Panc1 (cell line): ENCODE results near the gene EPX. TPM values are rescaled to one million over a fixed set of nuclear protein-coding genes. Genes with fewer than 3 reads are reported as not detected.

Source experiments
- ATAC-seq: fragments of 200-7000 bp; cut with Tn5 transposase; 2 replicates; pipeline ENCODE4 v1.9.1; 2020; ENCODE audit warnings: mild to moderate bottlenecking, moderate library complexity
- BruUV-seq: library from RNA; stranded (reverse); fragments of 400-500 nt; replicated peaks from 2 replicates; lab custom pipeline; 2021; lab: Mats Ljungman, UMichigan
- CTCF ChIA-PET: fragments of 300-600 bp; sonication (Branson Sonifier 250); formaldehyde crosslinking; loops from one replicate; lab custom pipeline; 2022; ENCODE audit warnings: antibody characterized with exemption; lab: Charles Lee
- POLR2A ChIA-PET: fragments of 300-600 bp; sonication (Branson Sonifier 250); formaldehyde crosslinking; loops from one replicate; lab custom pipeline; 2022; ENCODE audit warnings: antibody characterized with exemption; lab: Charles Lee
- DNase-seq: peaks from one replicate; pipeline ENCODE4 v3.0.0-alpha.2; 2010; ENCODE audit warnings: low read depth, low spot score
- H3K27ac ChIP-seq: 2 replicates; pipeline ENCODE4 v1.5.1; 2011; ENCODE audit warnings: mild to moderate bottlenecking, low read length, inconsistent platforms
- H3K27me3 ChIP-seq: fragments of 200-500 bp; sonication (Bioruptor generic); 2 replicates; pipeline ENCODE4 v1.6.0; 2014; ENCODE audit warnings: low read length, inconsistent platforms; ENCODE audit not compliant: control insufficient read depth, insufficient read depth
- H3K36me3 ChIP-seq: fragments of 200-500 bp; sonication (Bioruptor generic); 2 replicates; pipeline ENCODE4 v1.5.1; 2014; ENCODE audit warnings: inconsistent platforms, mild to moderate bottlenecking, low read length, moderate library complexity; ENCODE audit not compliant: control insufficient read depth, insufficient read depth
- H3K4me1 ChIP-seq: 2 replicates; pipeline ENCODE4 v1.5.1; 2011; ENCODE audit warnings: inconsistent platforms, mild to moderate bottlenecking, low read length, moderate library complexity; ENCODE audit not compliant: control insufficient read depth, insufficient read depth
- H3K4me3 ChIP-seq, 2 experiments: 2 replicates each; pipeline ENCODE4 v1.5.1; 2011 to 2012; ENCODE audit warnings: low read depth in 2 of 2, low read length in 2 of 2, mild to moderate bottlenecking in 2 of 2, inconsistent platforms in 1 of 2, moderate library complexity in 1 of 2
- H3K9me3 ChIP-seq: fragments of 200-500 bp; sonication (Bioruptor generic); 2 replicates; pipeline ENCODE4 v1.5.1; 2014; ENCODE audit warnings: low read depth, mild to moderate bottlenecking, inconsistent platforms, low read length, moderate library complexity; ENCODE audit not compliant: control insufficient read depth, insufficient read depth
- CTCF ChIP-seq: fragments of 450-650 bp; IDR thresholded peaks from 2 replicates; pipeline ENCODE4 v1.5.1; 2017; ENCODE audit warnings: mild to moderate bottlenecking
- POLR2AphosphoS5 ChIP-seq: IDR thresholded peaks from 2 replicates; pipeline ENCODE4 v1.6.1; 2012; ENCODE audit warnings: mild to moderate bottlenecking, low read depth, low read length, moderate library complexity
- REST ChIP-seq, 2 experiments: IDR thresholded peaks; 2 replicates each; pipeline ENCODE4 v1.6.1; 2011 to 2012; ENCODE audit warnings: low read depth in 2 of 2, control low read depth in 1 of 2, low read length in 1 of 2, mild to moderate bottlenecking in 1 of 2, moderate library complexity in 1 of 2; ENCODE audit not compliant: insufficient read depth in 1 of 2
- SIN3A ChIP-seq: IDR thresholded peaks from 2 replicates; pipeline ENCODE4 v1.6.1; 2012; ENCODE audit warnings: low read depth, mild to moderate bottlenecking, low read length, moderate library complexity, borderline replicate concordance; ENCODE audit not compliant: insufficient read depth
- TCF7L2 ChIP-seq: IDR thresholded peaks from 2 replicates; pipeline ENCODE4 v1.6.1; 2011; ENCODE audit warnings: mild to moderate bottlenecking, low read depth, low read length, inconsistent platforms
- in situ Hi-C: cut with HindIII; loops from 2 replicates; pipeline ENCODE4 v1.10.0; 2016; ENCODE audit warnings: low sequenced_read_pairs, low pct_unique_long_range_greater_than_20kb
- intact Hi-C: fragments of 100-400 bp; cut with micrococcal nuclease; formaldehyde crosslinking; loops from one replicate; pipeline ENCODE4 v1.10.0; 2022; ENCODE audit not compliant: unreplicated experiment
- total RNA-seq: library from RNA; stranded (reverse); gene quantifications from one replicate; pipeline ENCODE4 v1.2.1, GENCODE V29; 2021; ENCODE audit not compliant: unreplicated experiment

EPX gene
- total RNA-seq, 1 experiment from 2014 or later, result not detected

GRCh38 chr17:58234512-58234911 lies 42.0 kb downstream of the EPX start:
- no peaks in the 10 kb centered on the region for H3K4me1 ChIP-seq
- H3K4me3 ChIP-seq, result no peak overlapping the region
- no peaks in the 10 kb centered on the region for H3K9me3 ChIP-seq
- DNase-seq, result no peak
- no peak overlapping the region for H3K27ac ChIP-seq
- intact Hi-C loops, result no loop called here
- CTCF ChIA-PET, result no interaction called here
- TF ChIP-seq REST (IDR thresholded peaks at IDR 0.05; ENCODE audit: insufficient read depth in 1 of 2, low read depth in 2 of 2, low read length in 1 of 2) (no peak), POLR2AphosphoS5 (no peak), CTCF (no peak), SIN3A (no peak), TCF7L2 (no peak)
- in situ Hi-C loops, result no loop called here
- no TSS peak for BruUV-seq
- ATAC-seq, result no peak
- POLR2A ChIA-PET, result no interaction called here
- peaks cover 17% of the 10 kb centered on the region for H3K27me3 ChIP-seq
- no peaks in the 10 kb centered on the region for H3K36me3 ChIP-seq

- Histone ChIP-seq H3K4me1 (no peaks in the 10 kb centered on the region), H3K36me3 (no peaks in the 10 kb centered on the region), H3K27me3 (peaks cover 24% of the 10 kb centered on the region), H3K9me3 (no peaks in the 10 kb centered on the region), H3K27ac (no peak overlapping the region), H3K4me3 (no peak overlapping the region)
- in situ Hi-C loops, result no loop called here
- DNase-seq (no peak), ATAC-seq (no peak)
- intact Hi-C loops, result no loop called here
- ChIA-PET CTCF (no interaction called here), POLR2A (no interaction called here)
- BruUV-seq, result no TSS peak
- TF ChIP-seq POLR2AphosphoS5, result no peak
Measured at GRCh38 chr17:58235821-58236220, 43.3 kb downstream of the EPX start.

- Histone ChIP-seq H3K9me3 (no peaks in the 10 kb centered on the region), H3K4me3 (no peak overlapping the region), H3K27me3 (peaks cover 24% of the 10 kb centered on the region), H3K4me1 (no peaks in the 10 kb centered on the region), H3K27ac (no peak overlapping the region), H3K36me3 (no peaks in the 10 kb centered on the region)
- in situ Hi-C loops (no loop called here), intact Hi-C loops (no loop called here)
- POLR2A ChIA-PET, result no interaction called here
- CTCF ChIA-PET, result no interaction called here
- ATAC-seq (no peak), DNase-seq (no peak)
- TF ChIP-seq REST (IDR thresholded peaks at IDR 0.05; ENCODE audit: insufficient read depth in 1 of 2, low read depth in 2 of 2, low read length in 1 of 2) (no peak), SIN3A (no peak), CTCF (no peak), TCF7L2 (no peak), POLR2AphosphoS5 (no peak)
- BruUV-seq, result no TSS peak
Measured at GRCh38 chr17:58236394-58236793, 43.9 kb downstream of the EPX start.
